NT2/D1 (cell line): Measurements from ENCODE around the gene AGAP1.

Source experiments
- SUZ12 ChIP-seq: IDR thresholded peaks from 2 replicates; pipeline ENCODE4 v1.6.1; 2011; ENCODE audit not compliant: insufficient read length, insufficient read depth; ENCODE audit errors: extremely low read depth
- YY1 ChIP-seq: IDR thresholded peaks from 2 replicates; pipeline ENCODE4 v1.6.1; 2011; ENCODE audit not compliant: insufficient read length, insufficient read depth
- ZNF274 ChIP-seq: IDR thresholded peaks from 2 replicates; pipeline ENCODE4 v1.6.1; 2011; ENCODE audit warnings: mild to moderate bottlenecking, low read depth, low read length

DNA sequence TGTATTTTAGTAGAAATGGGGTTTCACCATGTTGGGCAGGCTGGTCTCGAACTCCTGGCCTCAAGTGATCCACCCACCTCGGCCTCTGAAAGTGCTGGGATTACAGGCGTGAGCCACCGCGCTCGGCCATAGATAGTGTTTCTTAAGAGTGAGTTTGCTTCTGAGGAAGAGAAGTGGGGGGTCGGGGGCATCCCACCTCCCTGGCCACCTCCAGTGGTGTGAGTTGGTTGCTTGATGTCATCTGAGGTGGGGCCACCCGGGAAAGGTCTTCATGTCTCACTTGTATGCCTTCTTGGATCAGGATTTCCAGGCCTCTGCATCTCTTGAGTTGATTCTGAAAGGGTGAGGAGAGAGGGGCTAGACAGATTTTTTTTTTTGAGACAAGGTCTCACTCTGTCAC, 57.1 kb downstream of the AGAP1 start:
- TF ChIP-seq SUZ12: no peak
- no peak for TF ChIP-seq YY1
- TF ChIP-seq ZNF274: no peak
